Brain microvascular endothelial cell (primary cell): ENCODE data around the gene FCHSD2.
A peak's percentile ranks its signal among the peaks of the same experiment; 100 is the strongest.

ENCODE experiments used
- DNase-seq: peaks from one replicate; pipeline ENCODE4 v3.0.0-alpha.2; 2020
- H3K27ac ChIP-seq: fragments of 250-450 bp; sonication (Bioruptor Pico); 2 replicates; pipeline ENCODE4 v1.5.1; 2020; ENCODE audit warnings: mild to moderate bottlenecking, moderate library complexity
- H3K27me3 ChIP-seq: fragments of 250-450 bp; sonication (Bioruptor Pico); replicated peaks from 2 replicates; pipeline ENCODE4 v1.5.1; 2020; ENCODE audit warnings: mild to moderate bottlenecking
- H3K36me3 ChIP-seq: fragments of 250-450 bp; sonication (Bioruptor Pico); replicated peaks from 2 replicates; pipeline ENCODE4 v1.5.1; 2020; ENCODE audit warnings: mild to moderate bottlenecking
- H3K4me3 ChIP-seq: 2 replicates; pipeline ENCODE4 v1.5.1; 2011; ENCODE audit warnings: low read depth, mild to moderate bottlenecking, control low read depth, low read length, moderate library complexity
- in situ Hi-C: cut with HindIII; loops from 2 replicates; pipeline ENCODE4 v1.10.0; 2017; ENCODE audit warnings: low sequenced_read_pairs, low pct_ligation_motif_present
- TF ChIP-seq, protein P1 (sequence below): IDR thresholded peaks from 2 replicates; pipeline ENCODE4 v1.5.1; 2011; ENCODE audit warnings: low read depth, mild to moderate bottlenecking, moderate library complexity, low read length, control low read depth, inconsistent platforms; ENCODE audit errors: missing control alignments

FCHSD2 gene

DNA sequence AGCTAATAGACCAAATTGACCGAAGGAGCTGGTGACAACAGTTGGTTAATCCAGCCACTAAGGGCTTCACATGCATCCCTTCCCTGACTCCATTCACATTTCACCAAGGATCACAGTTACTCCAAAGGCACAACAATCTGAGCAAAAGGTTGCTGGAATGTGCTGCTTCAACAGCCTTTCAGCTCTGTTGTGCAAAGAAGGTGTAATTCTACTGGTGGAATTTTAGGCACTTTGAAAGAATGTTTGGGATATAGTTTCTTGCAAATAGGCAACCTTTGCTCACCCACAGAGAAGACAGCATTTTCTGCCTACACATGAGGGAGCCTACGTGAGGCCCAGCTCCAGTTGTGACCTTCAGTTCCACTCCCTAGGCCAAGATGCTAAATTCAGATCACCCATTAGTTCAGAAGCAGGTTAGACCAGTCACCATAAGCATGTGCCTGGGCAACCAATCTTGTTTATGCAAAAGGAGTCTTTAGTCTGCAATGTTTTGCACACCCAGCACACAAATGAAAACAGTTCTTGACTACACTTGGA lies 21.6 kb upstream of the FCHSD2 start:
- TF ChIP-seq, protein P1, sequence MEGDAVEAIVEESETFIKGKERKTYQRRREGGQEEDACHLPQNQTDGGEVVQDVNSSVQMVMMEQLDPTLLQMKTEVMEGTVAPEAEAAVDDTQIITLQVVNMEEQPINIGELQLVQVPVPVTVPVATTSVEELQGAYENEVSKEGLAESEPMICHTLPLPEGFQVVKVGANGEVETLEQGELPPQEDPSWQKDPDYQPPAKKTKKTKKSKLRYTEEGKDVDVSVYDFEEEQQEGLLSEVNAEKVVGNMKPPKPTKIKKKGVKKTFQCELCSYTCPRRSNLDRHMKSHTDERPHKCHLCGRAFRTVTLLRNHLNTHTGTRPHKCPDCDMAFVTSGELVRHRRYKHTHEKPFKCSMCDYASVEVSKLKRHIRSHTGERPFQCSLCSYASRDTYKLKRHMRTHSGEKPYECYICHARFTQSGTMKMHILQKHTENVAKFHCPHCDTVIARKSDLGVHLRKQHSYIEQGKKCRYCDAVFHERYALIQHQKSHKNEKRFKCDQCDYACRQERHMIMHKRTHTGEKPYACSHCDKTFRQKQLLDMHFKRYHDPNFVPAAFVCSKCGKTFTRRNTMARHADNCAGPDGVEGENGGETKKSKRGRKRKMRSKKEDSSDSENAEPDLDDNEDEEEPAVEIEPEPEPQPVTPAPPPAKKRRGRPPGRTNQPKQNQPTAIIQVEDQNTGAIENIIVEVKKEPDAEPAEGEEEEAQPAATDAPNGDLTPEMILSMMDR, result no peak
- DNase-seq, result no peak
- no peaks in the 10 kb centered on the region for H3K27me3 ChIP-seq
- in situ Hi-C loops, result no loop called here
- no peak overlapping the region for H3K4me3 ChIP-seq
- no peaks in the 10 kb centered on the region for H3K36me3 ChIP-seq
- no peak overlapping the region for H3K27ac ChIP-seq

GRCh38 chr11:73162196-73162740 lies 20.1 kb upstream of the FCHSD2 start:
- no peak overlapping the region for H3K27ac ChIP-seq
- DNase-seq, result no peak
- no peak overlapping the region for H3K4me3 ChIP-seq
- no peaks in the 10 kb centered on the region for H3K27me3 ChIP-seq
- H3K36me3 ChIP-seq, result no peaks in the 10 kb centered on the region
- TF ChIP-seq, protein P1, result no peak
- in situ Hi-C loops, result no loop called here

GRCh38 chr11:73160005-73160760 lies 18.1 kb upstream of the FCHSD2 start:
- Histone ChIP-seq H3K4me3 (no peak overlapping the region), H3K36me3 (no peaks in the 10 kb centered on the region), H3K27me3 (no peaks in the 10 kb centered on the region), H3K27ac (no peak overlapping the region)
- in situ Hi-C loops, result no loop called here
- TF ChIP-seq, protein P1, result no peak
- no peak for DNase-seq

GRCh38 chr11:73159297-73159696 lies 17.2 kb upstream of the FCHSD2 start:
- Histone ChIP-seq H3K27ac (peak overlapping the region; percentile 55), H3K27me3 (no peaks in the 10 kb centered on the region), H3K4me3 (no peak overlapping the region), H3K36me3 (no peaks in the 10 kb centered on the region)
- DNase-seq, result no peak
- in situ Hi-C loops, result no loop called here
- TF ChIP-seq, protein P1, result no peak

DNA sequence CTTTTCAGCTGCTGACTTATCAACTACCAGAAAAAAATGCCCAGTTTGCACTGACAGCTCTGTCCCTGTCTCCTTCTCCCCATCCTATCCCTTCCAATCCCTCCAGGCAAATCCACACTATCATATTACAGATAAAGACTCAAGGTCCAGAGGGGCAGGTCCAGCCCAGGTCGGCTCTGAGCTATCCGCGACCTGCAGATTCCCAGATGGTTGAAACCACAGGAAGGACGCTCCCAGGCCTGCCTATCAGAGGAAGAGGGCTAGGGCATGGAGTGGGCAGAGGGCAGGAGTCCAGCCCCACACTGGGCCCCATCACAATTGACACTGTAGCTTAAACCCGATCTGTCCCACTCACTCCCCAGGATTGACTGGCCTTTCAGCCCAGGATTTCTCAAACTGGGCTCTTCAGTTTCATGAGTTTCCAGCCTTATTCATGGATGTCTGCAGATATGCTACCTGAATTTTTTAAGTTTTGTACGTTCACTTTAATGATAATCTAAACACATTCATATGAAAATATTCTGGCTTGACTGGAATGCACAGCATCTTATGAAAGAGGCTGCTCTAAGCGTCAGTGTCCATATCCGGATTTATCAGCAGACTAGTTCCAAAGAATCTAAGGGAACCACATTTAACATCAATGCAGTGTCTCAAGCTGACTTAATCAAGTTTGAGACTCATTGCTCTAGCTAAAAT lies 16.4 kb upstream of the FCHSD2 start:
- Histone ChIP-seq H3K4me3 (no peak overlapping the region), H3K27me3 (no peaks in the 10 kb centered on the region), H3K27ac (peak overlapping the region; percentile 55), H3K36me3 (no peaks in the 10 kb centered on the region)
- TF ChIP-seq, protein P1, result no peak
- DNase-seq, result peak; percentile 48
- in situ Hi-C loops, result no loop called here
